NB4 (cell line): ENCODE data around the gene SLC16A9.

Experiments used
- CTCF ChIP-seq: IDR thresholded peaks from one replicate; pipeline ENCODE4 v1.5.1; 2012; ENCODE audit warnings: low read depth, low read length
- MYC ChIP-seq: IDR thresholded peaks from 2 replicates; pipeline ENCODE4 v1.6.1; 2011; ENCODE audit warnings: low read depth, low read length
- POLR2A ChIP-seq: IDR thresholded peaks from 2 replicates; pipeline ENCODE4 v1.6.1; 2011; ENCODE audit warnings: mild to moderate bottlenecking; ENCODE audit not compliant: insufficient read length; ENCODE audit errors: extremely low read depth
- TF ChIP-seq, protein P1 (sequence below): IDR thresholded peaks from 2 replicates; pipeline ENCODE4 v1.6.1; 2011; ENCODE audit warnings: low read depth, low read length

DNA sequence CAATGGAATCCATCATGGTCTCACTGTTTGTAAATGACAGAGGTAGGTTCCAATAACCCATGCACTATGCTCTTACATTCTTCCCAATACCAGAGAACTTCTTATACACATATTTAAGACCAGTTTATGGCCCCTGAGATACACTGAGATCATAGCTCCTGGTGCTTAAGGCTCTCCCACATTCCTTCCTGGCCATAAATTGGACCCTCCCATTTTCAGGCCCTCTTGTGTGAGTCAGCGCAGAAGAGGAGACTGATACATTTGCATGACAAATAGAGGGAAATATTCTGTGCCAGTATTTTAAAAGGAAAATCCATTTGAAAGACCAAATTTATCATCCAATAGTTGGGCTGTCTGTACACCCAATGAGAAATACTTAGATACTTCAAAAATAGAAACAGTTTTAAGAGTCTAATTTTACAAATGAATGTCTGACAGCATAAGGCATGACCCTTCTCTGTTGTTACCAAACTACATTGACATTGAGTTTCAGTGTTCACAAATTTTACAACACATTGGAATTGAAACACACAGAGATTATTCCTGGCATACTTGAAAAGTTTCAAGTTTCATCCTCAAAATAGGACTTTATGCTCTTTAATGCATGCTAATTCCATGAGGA lies 35.3 kb downstream of the SLC16A9 start:
- TF ChIP-seq CTCF: no peak
- TF ChIP-seq, protein P1, sequence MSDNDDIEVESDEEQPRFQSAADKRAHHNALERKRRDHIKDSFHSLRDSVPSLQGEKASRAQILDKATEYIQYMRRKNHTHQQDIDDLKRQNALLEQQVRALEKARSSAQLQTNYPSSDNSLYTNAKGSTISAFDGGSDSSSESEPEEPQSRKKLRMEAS: no peak
- no peak for TF ChIP-seq POLR2A
- TF ChIP-seq MYC: no peak
